ES-I3 (cell line): ENCODE data around the gene C1QTNF7.

ENCODE experiments used
- H3K36me3 ChIP-seq: 2 replicates; pipeline ENCODE4 v1.6.1; 2013; ENCODE audit warnings: mild to moderate bottlenecking, low read length, control low read depth, moderate library complexity; ENCODE audit not compliant: insufficient read depth
- H3K4me1 ChIP-seq: 2 replicates; pipeline ENCODE4 v1.6.1; 2013; ENCODE audit warnings: mild to moderate bottlenecking, control low read depth, low read length; ENCODE audit not compliant: insufficient read depth
- H3K9ac ChIP-seq: 2 replicates; pipeline ENCODE4 v1.6.1; 2013; ENCODE audit warnings: low read depth, mild to moderate bottlenecking, low read length, moderate library complexity
- H3K9me3 ChIP-seq: 2 replicates; pipeline ENCODE4 v1.6.1; 2013; ENCODE audit warnings: mild to moderate bottlenecking, low read length, moderate library complexity; ENCODE audit not compliant: control insufficient read depth, insufficient read depth

The C1QTNF7 gene

GRCh38 chr4:15488658-15489470 lies 61.0 kb downstream of the C1QTNF7 start:
- Histone ChIP-seq H3K4me1 (no peaks in the 10 kb centered on the region), H3K36me3 (0 out of 2 replicates have a peak, but pooled peaks cover 2% of the 10 kb centered on the region), H3K9me3 (no peaks in the 10 kb centered on the region; the same call in 1 of the 2 replicates), H3K9ac (no peak overlapping the region)

GRCh38 chr4:15489551-15489950 lies 61.7 kb downstream of the C1QTNF7 start:
- Histone ChIP-seq H3K9ac (no peak overlapping the region), H3K36me3 (no peaks in the 10 kb centered on the region), H3K9me3 (no peaks in the 10 kb centered on the region; the same call in 1 of the 2 replicates), H3K4me1 (no peaks in the 10 kb centered on the region)

GRCh38 chr4:15493411-15493810 lies 65.6 kb downstream of the C1QTNF7 start:
- Histone ChIP-seq H3K4me1 (no peaks in the 10 kb centered on the region), H3K9me3 (no peaks in the 10 kb centered on the region; the same call in none of the 2 replicates), H3K9ac (no peak overlapping the region), H3K36me3 (no peaks in the 10 kb centered on the region)

GRCh38 chr4:15495621-15496020 lies 67.8 kb downstream of the C1QTNF7 start:
- Histone ChIP-seq H3K9me3 (no peaks in the 10 kb centered on the region; the same call in 1 of the 2 replicates), H3K9ac (no peak overlapping the region), H3K36me3 (no peaks in the 10 kb centered on the region), H3K4me1 (no peaks in the 10 kb centered on the region)
